ENCODE results near the gene PRDM7.
A peak's percentile ranks its signal among the peaks of the same experiment; 100 is the strongest.
"Not testable (repeated sequence)": the region's sequence is repeated elsewhere in the genome, so short reads cannot be mapped to it uniquely, and the experiment has no call there.

Gene PRDM7

GRCh38 chr16:90077240-90077756 lies at the start of gene PRDM7:
TSS of gene PRDM7 (minus strand) at chr16:90077331. CDS start at chr16:90075910, 1,421 bp downstream.
- DNase-seq (ENCODE audit: low spot score) = peak; percentile 93
- TF ChIP-seq CTCF (IDR thresholded peaks at IDR 0.05; ENCODE audit: extremely low read depth, missing control alignments) = no peak

- DNase-seq (ENCODE audit: low spot score) = not testable (repeated sequence)
These were observed 44.7 kb upstream of the PRDM7 start for GRCh38 chr16:90121846-90122245.

- not testable (repeated sequence) for DNase-seq (ENCODE audit: low spot score)
These were observed 30.5 kb upstream of the PRDM7 start for GRCh38 chr16:90107617-90108016.

GRCh38 chr16:90107060-90107459 lies 29.9 kb upstream of the PRDM7 start:
- not testable (repeated sequence) for DNase-seq (ENCODE audit: low spot score)

GRCh38 chr16:90106271-90106670 lies 29.1 kb upstream of the PRDM7 start:
- not testable (repeated sequence) for DNase-seq (ENCODE audit: low spot score)
- TF ChIP-seq CTCF (IDR thresholded peaks at IDR 0.05; ENCODE audit: extremely low read depth, missing control alignments) = peak; percentile 25

GRCh38 chr16:90104725-90105124 lies 27.6 kb upstream of the PRDM7 start:
- DNase-seq (ENCODE audit: low spot score) = not testable (repeated sequence)

GRCh38 chr16:90102086-90102884 lies 25.2 kb upstream of the PRDM7 start:
- DNase-seq (ENCODE audit: low spot score) = not testable (repeated sequence)

- not testable (repeated sequence) for DNase-seq (ENCODE audit: low spot score)
These were observed 24.2 kb upstream of the PRDM7 start for GRCh38 chr16:90101332-90101731.

- DNase-seq (ENCODE audit: low spot score) = not testable (repeated sequence)
These were observed 23.7 kb upstream of the PRDM7 start for GRCh38 chr16:90100790-90101189.

- not testable (repeated sequence) for DNase-seq (ENCODE audit: low spot score)
These were observed 23.1 kb upstream of the PRDM7 start for GRCh38 chr16:90100229-90100628.

GRCh38 chr16:90098936-90099335 lies 21.8 kb upstream of the PRDM7 start:
- not testable (repeated sequence) for DNase-seq (ENCODE audit: low spot score)

- DNase-seq (ENCODE audit: low spot score) = not testable (repeated sequence)
These were observed 20.0 kb upstream of the PRDM7 start for GRCh38 chr16:90097010-90097684.

GRCh38 chr16:90094791-90095190 lies 17.7 kb upstream of the PRDM7 start:
- DNase-seq (ENCODE audit: low spot score) = not testable (repeated sequence)

GRCh38 chr16:90094296-90094695 lies 17.2 kb upstream of the PRDM7 start:
- DNase-seq (ENCODE audit: low spot score) = not testable (repeated sequence)

- not testable (repeated sequence) for DNase-seq (ENCODE audit: low spot score)
These were observed 16.7 kb upstream of the PRDM7 start for GRCh38 chr16:90093799-90094198.

- DNase-seq (ENCODE audit: low spot score) = not testable (repeated sequence)
These were observed 15.7 kb upstream of the PRDM7 start for GRCh38 chr16:90092781-90093180.
